Fibroblast of lung (primary cell): ENCODE results near the gene RBL2. TPM values are rescaled to one million over a fixed set of nuclear protein-coding genes. Genes with fewer than 3 reads are reported as not detected.

Experiments used
- DNase-seq, 2 donors: peaks; one replicate each; pipeline versions ENCODE4 v3.0.0 to v3.0.0-alpha.2; 2010; ENCODE audit warnings: low read depth in 2 of 2
- H2AFZ ChIP-seq: 2 replicates; pipeline ENCODE4 v1.5.1; 2012; ENCODE audit warnings: low read length, control low read depth, inconsistent platforms
- H3K27ac ChIP-seq: 2 replicates; pipeline ENCODE4 v1.5.1; 2011; ENCODE audit warnings: low read length, control low read depth; ENCODE audit not compliant: insufficient read depth
- H3K27me3 ChIP-seq: 2 replicates; pipeline ENCODE4 v1.5.1; 2011; ENCODE audit warnings: mild to moderate bottlenecking, low read length; ENCODE audit not compliant: control insufficient read depth, insufficient read depth
- H3K36me3 ChIP-seq: 2 replicates; pipeline ENCODE4 v1.5.1; 2011; ENCODE audit warnings: low read length; ENCODE audit not compliant: control insufficient read depth, insufficient read depth
- H3K4me1 ChIP-seq: 2 replicates; pipeline ENCODE4 v1.5.1; 2011; ENCODE audit warnings: low read length; ENCODE audit not compliant: control insufficient read depth, insufficient read depth; ENCODE audit errors: extremely low read depth
- H3K4me2 ChIP-seq: 2 replicates; pipeline ENCODE4 v1.5.1; 2011; ENCODE audit warnings: low read length, control low read depth; ENCODE audit not compliant: insufficient read depth; ENCODE audit errors: extremely low read depth
- H3K4me3 ChIP-seq, 4 experiments: fragments of 200-600 bp in 1 of 4; sonication (generic) in 1 of 4; replicated peaks in 1 of 4; 2 replicates each; pipeline ENCODE4 v1.5.1; 2011 to 2016; ENCODE audit warnings: low read length in 4 of 4, low read depth in 3 of 4, mild to moderate bottlenecking in 3 of 4, control low read depth in 2 of 4, inconsistent platforms in 1 of 4, mixed read lengths in 1 of 4; ENCODE audit not compliant: insufficient read depth in 1 of 4; ENCODE audit errors: control extremely low read depth in 1 of 4
- H3K79me2 ChIP-seq: 2 replicates; pipeline ENCODE4 v1.5.1; 2012; ENCODE audit warnings: mild to moderate bottlenecking, low read length, inconsistent platforms; ENCODE audit not compliant: control insufficient read depth, insufficient read depth
- H3K9ac ChIP-seq: 2 replicates; pipeline ENCODE4 v1.5.1; 2011; ENCODE audit warnings: mild to moderate bottlenecking, low read length, control low read depth; ENCODE audit not compliant: insufficient read depth
- H3K9me3 ChIP-seq: 2 replicates; pipeline ENCODE4 v1.5.1; 2012; ENCODE audit warnings: low read depth, low read length; ENCODE audit not compliant: control insufficient read depth, insufficient read depth
- H4K20me1 ChIP-seq: 2 replicates; pipeline ENCODE4 v1.5.1; 2011; ENCODE audit warnings: low read length; ENCODE audit not compliant: control insufficient read depth, insufficient read depth; ENCODE audit errors: extremely low read depth
- CTCF ChIP-seq, 2 donors: IDR thresholded peaks in 1 of 2; conservative IDR thresholded peaks in 1 of 2; 1 replicate in 1 of 2; 2 replicates in 1 of 2; pipeline ENCODE4 v1.5.1; 2011 to 2012; ENCODE audit warnings: low read length in 2 of 2, control low read depth in 1 of 2, inconsistent platforms in 1 of 2, low read depth in 1 of 2, mild to moderate bottlenecking in 1 of 2
- EZH2 ChIP-seq: IDR thresholded peaks from 2 replicates; pipeline ENCODE4 v1.5.1; 2012; ENCODE audit warnings: low read length, control low read depth, mild to moderate bottlenecking; ENCODE audit errors: missing control alignments
- polyA plus RNA-seq, 2 donors: library from polyadenylated mRNA; depleted of rRNA in 1 of 2; stranded (reverse) in 1 of 2; unstranded in 1 of 2; fragments of >200 nt; gene quantifications; 2 replicates each; pipeline ENCODE4 v1.2.1, GENCODE V29; 2011 to 2012; ENCODE audit warnings: missing spikeins in 1 of 2
- total RNA-seq: library from RNA; depleted of rRNA; stranded (reverse); fragments of >200 nt; gene quantifications from 2 replicates; pipeline ENCODE4 v1.2.1, GENCODE V29; 2014

Gene RBL2
- total and polyA plus RNA-seq, 2 donors (not counting 1 experiment from before 2014, with no cell fraction given) = 47.7 to 48.2 TPM

DNA sequence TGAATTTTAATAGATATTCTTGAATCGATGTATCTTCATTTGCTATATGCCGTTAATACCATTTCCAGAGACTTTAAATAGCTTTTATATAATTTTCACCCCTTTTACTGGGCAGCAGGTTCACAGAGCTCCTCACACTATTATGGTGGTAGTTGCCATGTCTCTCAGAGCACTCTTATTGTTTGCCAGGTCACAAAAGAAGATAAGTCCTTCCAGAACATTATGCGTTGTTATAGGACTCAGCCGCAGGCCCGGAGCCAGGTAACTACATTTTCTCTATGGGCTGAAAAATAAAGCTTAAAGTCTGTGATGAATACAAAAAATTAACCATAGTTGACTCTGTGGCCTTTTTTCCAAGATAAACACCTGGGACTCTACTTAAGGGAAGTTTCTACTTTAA is 44.7 kb downstream of the RBL2 start:
- Histone ChIP-seq H4K20me1 (no peaks in the 10 kb centered on the region), H3K9ac (no peak overlapping the region), H3K27me3 (no peaks in the 10 kb centered on the region), H3K4me2 (no peak overlapping the region), H3K4me1 (no peaks in the 10 kb centered on the region), H3K79me2 (no peaks in the 10 kb centered on the region), H3K4me3 (no peak overlapping the region), H3K27ac (no peak overlapping the region), H2AFZ (no peak overlapping the region), H3K36me3 (no peaks in the 10 kb centered on the region), H3K9me3 (no peaks in the 10 kb centered on the region)
- TF ChIP-seq EZH2 (no peak), CTCF (conservative IDR thresholded peaks at IDR 0.05 in 1 of 2, IDR thresholded peaks at IDR 0.05 in 1 of 2; ENCODE audit: low read depth in 1 of 2, low read length in 2 of 2) (no peak)
- no peak for DNase-seq

- H3K27ac ChIP-seq = no peak overlapping the region
- H3K4me2 ChIP-seq = no peak overlapping the region
- DNase-seq = no peak
- H3K4me1 ChIP-seq = no peaks in the 10 kb centered on the region
- H3K9ac ChIP-seq = no peak overlapping the region
- H3K4me3 ChIP-seq = no peak overlapping the region
- no peaks in the 10 kb centered on the region for H3K79me2 ChIP-seq
- H3K9me3 ChIP-seq = no peaks in the 10 kb centered on the region
- no peaks in the 10 kb centered on the region for H3K27me3 ChIP-seq
- no peaks in the 10 kb centered on the region for H3K36me3 ChIP-seq
- H2AFZ ChIP-seq = no peak overlapping the region
- TF ChIP-seq CTCF (conservative IDR thresholded peaks at IDR 0.05 in 1 of 2, IDR thresholded peaks at IDR 0.05 in 1 of 2; ENCODE audit: low read depth in 1 of 2, low read length in 2 of 2) (no peak), EZH2 (no peak)
- no peaks in the 10 kb centered on the region for H4K20me1 ChIP-seq
Measured at GRCh38 chr16:53480394-53480793, 46.1 kb downstream of the RBL2 start.

GRCh38 chr16:53482123-53482522 is 47.9 kb downstream of the RBL2 start:
- Histone ChIP-seq H3K9me3 (no peaks in the 10 kb centered on the region), H3K27me3 (no peaks in the 10 kb centered on the region), H3K36me3 (no peaks in the 10 kb centered on the region), H2AFZ (no peak overlapping the region), H3K27ac (no peak overlapping the region), H3K4me1 (no peaks in the 10 kb centered on the region), H3K4me2 (no peak overlapping the region), H4K20me1 (no peaks in the 10 kb centered on the region), H3K79me2 (no peaks in the 10 kb centered on the region), H3K9ac (no peak overlapping the region), H3K4me3 (no peak overlapping the region)
- TF ChIP-seq EZH2 (no peak), CTCF (conservative IDR thresholded peaks at IDR 0.05 in 1 of 2, IDR thresholded peaks at IDR 0.05 in 1 of 2; ENCODE audit: low read depth in 1 of 2, low read length in 2 of 2) (no peak)
- no peak for DNase-seq
